Prostate gland (tissue), 2 donors: ENCODE results near the gene NFAM1. TPM values are rescaled to one million over a fixed set of nuclear protein-coding genes. Genes with fewer than 3 reads are reported as not detected.

ENCODE experiments used
- DNase-seq: peaks from one replicate; pipeline ENCODE4 v3.0.0-alpha.2; 2019; ENCODE audit warnings: low spot score
- H3K27ac ChIP-seq, 2 donors: fragments of 200-600 bp; sonication (generic); 2 replicates each; pipeline ENCODE4 v1.5.1; 2017 to 2019
- H3K27me3 ChIP-seq: fragments of 200-600 bp; sonication (generic); replicated peaks from 2 replicates; pipeline ENCODE4 v1.5.1; 2019; ENCODE audit not compliant: insufficient read depth
- H3K36me3 ChIP-seq, 2 donors: fragments of 200-600 bp; sonication (generic); 1 replicate in 1 of 2; 2 replicates in 1 of 2; pipeline versions ENCODE4 v1.5.1 to v1.8.1; 2017 to 2019
- H3K4me1 ChIP-seq: fragments of 200-600 bp; sonication (generic); replicated peaks from 2 replicates; pipeline ENCODE4 v1.5.1; 2019
- H3K4me3 ChIP-seq, 2 donors: fragments of 200-600 bp; sonication (generic); 2 replicates each; pipeline ENCODE4 v1.5.1; 2017 to 2019
- H3K9me3 ChIP-seq: fragments of 200-600 bp; sonication (generic); 2 replicates; pipeline ENCODE4 v1.5.1; 2017
- POLR2A ChIP-seq: fragments of 450-650 bp; IDR thresholded peaks from one replicate; pipeline ENCODE4 v1.6.1; 2016; ENCODE audit warnings: antibody characterized with exemption, mild to moderate bottlenecking
- POLR2AphosphoS5 ChIP-seq: sonication (generic); formaldehyde crosslinking; IDR thresholded peaks from one replicate; pipeline ENCODE4 v1.6.1; 2017; ENCODE audit warnings: antibody characterized with exemption
- WGBS: methylation state at CpG from one replicate; pipeline ENCODE4 v1.1.5; 2018; 5-methylcytosine and 5-hydroxymethylcytosine counted together
- intact Hi-C: fragments of 100-400 bp; cut with DNase I; formaldehyde crosslinking; loops from one replicate; pipeline ENCODE4 v1.14.2; 2022
- total RNA-seq, 2 donors: library from RNA; depleted of rRNA; stranded (reverse); fragments of >200 nt; gene quantifications; one replicate each; pipeline ENCODE4 v1.1.0, GENCODE V29; 2016
- TF ChIP-seq, protein P1 (sequence below), 4 experiments: fragments of 200-600 bp in 2 of 4; fragments of 450-650 bp in 2 of 4; sonication (generic) in 2 of 4; IDR thresholded peaks; 1 replicate in 3 of 4; 2 replicates in 1 of 4; pipeline ENCODE4 v1.5.1; 2016 to 2019; ENCODE audit warnings: antibody characterized with exemption in 4 of 4, mild to moderate bottlenecking in 2 of 4, moderate library complexity in 2 of 4

Gene NFAM1
- total RNA-seq, 2 donors from 2014 or later = 0.36 to 2.4 TPM

DNA sequence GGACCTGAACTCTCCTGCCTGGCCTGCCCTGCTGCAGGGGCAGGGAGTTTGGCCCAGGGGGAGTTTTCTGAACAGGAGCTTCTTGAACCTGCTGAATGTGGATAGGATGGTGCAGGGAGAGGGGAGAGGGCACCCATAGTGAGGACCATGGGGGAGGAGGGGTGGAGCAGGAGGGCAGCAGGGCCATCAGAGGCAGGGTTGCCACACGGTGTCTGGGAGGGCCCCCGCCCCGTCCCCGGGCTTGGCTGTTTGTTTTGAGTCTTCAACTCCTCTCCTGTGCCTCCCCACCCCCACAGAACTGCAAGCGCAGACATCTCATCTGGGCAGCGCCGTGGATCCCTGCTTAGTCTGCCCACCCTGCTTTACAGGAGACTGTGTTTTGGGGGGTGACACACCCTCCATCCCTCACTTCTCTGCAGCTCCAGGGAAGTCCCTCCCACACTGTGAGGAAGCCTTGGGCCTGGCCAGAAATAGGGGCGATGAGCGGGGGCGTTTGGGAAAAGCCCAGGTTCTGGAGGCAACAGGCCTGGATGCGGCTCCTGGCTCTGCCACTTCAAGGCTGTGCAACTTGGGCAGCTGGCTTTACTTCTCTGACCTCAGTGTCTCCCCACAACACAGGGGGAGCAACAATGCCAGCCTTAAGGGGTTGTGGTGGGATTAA lies 14.4 kb downstream of the NFAM1 start:
- H3K9me3 ChIP-seq = no peaks in the 10 kb centered on the region
- H3K4me3 ChIP-seq = no peak overlapping the region
- 70% methylated on average over 11 of the region's 11 CpGs for WGBS
- no peaks in the 10 kb centered on the region for H3K4me1 ChIP-seq
- no peak for DNase-seq
- no peak overlapping the region for H3K27ac ChIP-seq
- H3K27me3 ChIP-seq = no peaks in the 10 kb centered on the region
- TF ChIP-seq, protein P1, sequence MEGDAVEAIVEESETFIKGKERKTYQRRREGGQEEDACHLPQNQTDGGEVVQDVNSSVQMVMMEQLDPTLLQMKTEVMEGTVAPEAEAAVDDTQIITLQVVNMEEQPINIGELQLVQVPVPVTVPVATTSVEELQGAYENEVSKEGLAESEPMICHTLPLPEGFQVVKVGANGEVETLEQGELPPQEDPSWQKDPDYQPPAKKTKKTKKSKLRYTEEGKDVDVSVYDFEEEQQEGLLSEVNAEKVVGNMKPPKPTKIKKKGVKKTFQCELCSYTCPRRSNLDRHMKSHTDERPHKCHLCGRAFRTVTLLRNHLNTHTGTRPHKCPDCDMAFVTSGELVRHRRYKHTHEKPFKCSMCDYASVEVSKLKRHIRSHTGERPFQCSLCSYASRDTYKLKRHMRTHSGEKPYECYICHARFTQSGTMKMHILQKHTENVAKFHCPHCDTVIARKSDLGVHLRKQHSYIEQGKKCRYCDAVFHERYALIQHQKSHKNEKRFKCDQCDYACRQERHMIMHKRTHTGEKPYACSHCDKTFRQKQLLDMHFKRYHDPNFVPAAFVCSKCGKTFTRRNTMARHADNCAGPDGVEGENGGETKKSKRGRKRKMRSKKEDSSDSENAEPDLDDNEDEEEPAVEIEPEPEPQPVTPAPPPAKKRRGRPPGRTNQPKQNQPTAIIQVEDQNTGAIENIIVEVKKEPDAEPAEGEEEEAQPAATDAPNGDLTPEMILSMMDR (IDR thresholded peaks at IDR 0.05) = no peak
- TF ChIP-seq POLR2AphosphoS5 (no peak), POLR2A (no peak)
- intact Hi-C loops = loop anchor here (10.0 kb wide), 1 partner anchor 63 kb away; no protein-coding TSS in a partner anchor
- no peaks in the 10 kb centered on the region for H3K36me3 ChIP-seq

DNA sequence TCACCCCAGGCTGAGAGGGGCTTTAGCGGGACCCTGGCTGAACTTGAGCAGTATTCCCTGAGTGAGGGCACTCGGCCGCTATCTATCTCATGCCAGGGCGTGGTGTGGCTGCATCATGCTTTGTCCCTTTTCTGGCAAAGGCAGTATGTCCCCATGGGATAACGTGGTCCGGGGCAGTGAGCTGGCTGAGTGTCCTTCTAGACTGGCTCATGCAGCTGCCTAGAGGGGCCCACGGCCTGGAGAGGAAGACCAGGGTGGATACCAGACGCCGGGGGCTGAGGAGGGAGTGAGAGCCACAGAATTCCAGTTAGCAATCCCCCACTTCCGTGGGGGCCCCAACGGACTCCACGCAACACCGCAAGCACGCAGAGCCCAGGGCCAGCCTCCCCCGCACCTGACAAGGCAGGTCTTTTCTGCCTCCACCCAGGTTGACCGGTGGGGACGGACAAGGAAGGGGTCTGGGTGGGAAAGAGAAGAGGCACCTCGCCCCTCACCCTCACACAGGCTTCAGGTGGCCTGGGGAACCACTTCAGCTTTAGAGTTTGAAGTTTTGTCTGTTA lies 15.5 kb downstream of the NFAM1 start:
- H3K9me3 ChIP-seq = no peaks in the 10 kb centered on the region
- H3K27me3 ChIP-seq = no peaks in the 10 kb centered on the region
- 97% methylated on average over 18 of the region's 18 CpGs for WGBS
- no peaks in the 10 kb centered on the region for H3K36me3 ChIP-seq
- TF ChIP-seq POLR2A (no peak), POLR2AphosphoS5 (no peak)
- TF ChIP-seq, protein P1 (IDR thresholded peaks at IDR 0.05) = no peak
- H3K27ac ChIP-seq = no peak overlapping the region
- H3K4me1 ChIP-seq = no peaks in the 10 kb centered on the region
- no peak for DNase-seq
- H3K4me3 ChIP-seq = no peak overlapping the region
- intact Hi-C loops = loop anchor here (10.0 kb wide), 1 partner anchor 62 kb away; no protein-coding TSS in a partner anchor

DNA sequence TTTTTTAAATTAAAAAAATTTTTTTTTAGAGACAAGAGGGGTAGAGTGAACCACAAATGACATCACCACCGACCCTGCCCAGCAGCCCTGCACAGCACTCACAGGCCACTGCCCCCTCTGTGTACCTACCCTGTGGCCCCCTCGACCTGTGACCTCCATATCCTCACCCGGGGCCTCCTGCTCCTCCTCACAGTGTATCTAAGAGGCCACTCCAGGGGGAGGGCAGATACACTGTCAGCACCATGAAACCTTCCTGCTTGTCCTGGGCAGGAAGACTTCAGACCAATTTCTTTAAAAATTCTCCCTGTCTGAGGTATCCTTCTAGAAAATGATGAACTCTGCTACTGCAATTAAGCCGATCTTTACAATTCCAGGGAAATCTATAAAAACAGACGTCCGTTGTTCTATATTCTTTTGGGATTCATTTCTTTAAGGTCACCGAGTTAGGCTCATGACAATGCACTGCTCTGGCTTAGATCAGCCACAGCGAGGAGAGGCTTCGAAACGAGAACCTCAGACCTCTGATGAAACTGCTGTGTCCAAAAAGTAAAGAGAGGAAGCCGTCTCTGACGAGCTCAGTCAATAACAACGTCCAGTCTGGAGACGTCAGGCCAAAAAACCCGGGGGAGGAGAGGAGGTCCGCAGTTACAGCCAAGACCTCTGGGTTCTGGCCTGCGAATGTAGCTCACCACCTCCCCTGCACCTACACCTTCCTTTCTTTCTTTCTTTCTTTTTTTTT lies 17.5 kb downstream of the NFAM1 start:
- no peaks in the 10 kb centered on the region for H3K27me3 ChIP-seq
- H3K9me3 ChIP-seq = no peaks in the 10 kb centered on the region
- intact Hi-C loops = loop anchor here (10.0 kb wide), 1 partner anchor 60 kb away; no protein-coding TSS in a partner anchor
- 74% methylated on average over 17 of the region's 17 CpGs for WGBS
- no peak overlapping the region for H3K27ac ChIP-seq
- H3K4me1 ChIP-seq = no peaks in the 10 kb centered on the region
- H3K4me3 ChIP-seq = no peak overlapping the region
- TF ChIP-seq POLR2A = no peak
- TF ChIP-seq POLR2AphosphoS5 = no peak
- TF ChIP-seq, protein P1 (IDR thresholded peaks at IDR 0.05) = no peak
- no peak for DNase-seq
- no peaks in the 10 kb centered on the region for H3K36me3 ChIP-seq

DNA sequence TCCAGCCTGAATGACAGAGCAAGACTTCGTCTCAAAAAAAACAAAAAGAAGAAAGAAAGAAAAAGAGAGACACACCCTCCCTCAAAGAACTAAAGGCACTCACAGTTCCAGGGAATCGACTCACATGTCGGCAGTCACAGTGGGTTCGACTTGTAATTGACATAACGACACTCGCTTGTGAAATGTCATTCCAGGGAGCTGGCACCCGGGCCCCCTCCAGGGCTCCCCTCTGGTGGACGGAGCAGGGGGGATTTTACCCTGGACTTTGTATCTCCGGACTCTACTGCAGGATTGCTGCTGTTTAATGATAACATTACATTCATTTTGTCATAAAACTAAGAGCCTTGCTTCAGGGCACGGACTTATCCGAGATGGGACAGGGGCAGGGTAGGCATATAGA lies 18.2 kb downstream of the NFAM1 start:
- H3K4me3 ChIP-seq = no peak overlapping the region
- no peak overlapping the region for H3K27ac ChIP-seq
- H3K27me3 ChIP-seq = no peaks in the 10 kb centered on the region
- no peaks in the 10 kb centered on the region for H3K36me3 ChIP-seq
- H3K9me3 ChIP-seq = no peaks in the 10 kb centered on the region
- 77% methylated on average over 11 of the region's 11 CpGs for WGBS
- DNase-seq = no peak
- no peaks in the 10 kb centered on the region for H3K4me1 ChIP-seq
- intact Hi-C loops = loop anchor here (10.0 kb wide), 1 partner anchor 59 kb away; no protein-coding TSS in a partner anchor
- TF ChIP-seq POLR2AphosphoS5 = no peak
- TF ChIP-seq, protein P1 (IDR thresholded peaks at IDR 0.05) = no peak
- no peak for TF ChIP-seq POLR2A
